Endometrial microvascular endothelial cells (primary cell): ENCODE results near the gene LAYN. TPM values are rescaled to one million over a fixed set of nuclear protein-coding genes. Genes with fewer than 3 reads are reported as not detected.

Experiments used
- total RNA-seq: library from RNA; depleted of rRNA; stranded (reverse); fragments of >200 nt; gene quantifications from one replicate; pipeline ENCODE4 v1.2.3, GENCODE V29; 2015; ENCODE audit errors: inconsistent ontology term

LAYN gene
- total RNA-seq, 1 donor from 2014 or later, result 9.8 TPM

Other genes starting within 250 kb of the LAYN start
- not detected for gene POU2AF3, start 242.2 kb upstream of the LAYN start, total RNA-seq
- gene POU2AF1, start 161.4 kb upstream of the LAYN start, total RNA-seq, result not detected
- gene BTG4, start 28.3 kb upstream of the LAYN start, total RNA-seq, result not detected
- gene HOATZ, start 25.9 kb upstream of the LAYN start, total RNA-seq, result not detected
- 8.1 TPM for gene SIK2, start 61.7 kb downstream of the LAYN start, total RNA-seq
- gene PPP2R1B, start 225.7 kb downstream of the LAYN start, total RNA-seq, result 63.5 TPM